Stimulated activated CD4-positive, alpha-beta T cell treated with anti-CD3 and anti-CD28 coated beads, Interleukin-15, amount 100 ng/mL, for 24 hours (primary cell): ENCODE measurements around the gene RELN.

ENCODE experiments used
- DNase-seq: peaks from one replicate; pipeline ENCODE4 v3.0.0-alpha.2; 2020

The RELN gene

GRCh38 chr7:103613655-103614642, 375.5 kb downstream of the RELN start:
- no peak for DNase-seq

DNA sequence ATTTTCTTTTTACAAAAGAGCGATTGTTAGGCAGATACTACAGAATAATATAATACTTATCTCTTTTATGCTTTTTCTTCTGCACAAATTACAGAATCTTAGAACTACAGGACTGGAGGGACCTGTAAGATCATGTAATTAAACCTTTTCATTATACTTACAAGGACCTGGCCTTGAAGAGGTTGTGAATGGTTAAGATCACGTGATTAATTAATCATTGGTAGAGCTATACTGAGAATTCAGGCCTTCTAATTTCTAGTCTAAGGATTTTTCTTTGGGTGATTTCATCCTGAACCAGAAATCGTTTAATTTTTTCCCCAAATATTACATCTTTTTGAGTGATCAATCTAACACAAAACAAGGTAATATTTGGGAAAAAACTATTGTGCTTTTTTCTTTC, 379.7 kb downstream of the RELN start:
- no peak for DNase-seq

DNA sequence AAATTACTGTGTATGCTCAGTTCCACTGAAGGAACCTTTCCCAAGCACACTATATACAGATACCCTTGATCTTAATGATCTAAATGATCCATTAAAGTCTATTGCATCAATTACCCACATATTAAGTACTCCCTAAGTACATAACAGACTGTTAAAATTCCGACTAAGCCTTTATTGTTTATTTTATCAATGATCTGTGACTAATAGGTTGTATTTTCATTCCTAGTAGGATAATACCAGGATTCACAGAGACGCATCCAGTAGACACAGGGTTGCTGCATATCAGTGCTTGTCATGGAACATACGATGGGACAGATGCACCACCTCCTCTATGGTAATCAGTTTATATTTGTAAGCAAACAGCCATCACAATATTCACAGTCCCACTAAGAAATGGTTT, 383.8 kb downstream of the RELN start:
- DNase-seq = no peak

DNA sequence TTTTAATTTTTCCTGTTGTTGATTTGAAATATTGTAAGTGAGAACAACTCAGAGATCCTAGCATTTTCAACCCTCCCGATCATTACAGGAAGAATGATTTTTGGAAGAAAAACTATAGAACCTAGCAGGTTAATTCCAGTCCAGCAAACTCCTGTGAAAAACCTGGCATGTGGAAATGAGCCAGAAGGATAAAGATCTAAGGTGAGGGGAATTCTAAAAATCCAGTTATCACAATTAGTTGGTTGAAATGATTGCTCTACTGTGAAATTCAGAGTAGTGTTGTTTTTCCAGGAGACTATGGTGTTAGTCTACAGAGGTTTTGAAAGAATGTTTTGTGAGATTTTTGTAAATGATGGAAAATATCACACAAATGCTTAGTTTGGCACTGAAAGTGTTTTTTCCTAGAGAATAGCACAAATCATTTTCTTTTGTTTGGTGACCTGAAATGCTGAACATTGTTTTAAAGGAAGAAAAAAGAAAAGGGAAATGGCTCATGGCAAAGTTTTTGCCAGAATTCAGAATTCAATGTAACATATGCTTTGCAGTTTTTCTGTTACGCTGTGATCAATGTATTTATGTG, 391.0 kb downstream of the RELN start:
- no peak for DNase-seq

- DNase-seq = no peak
Measured at GRCh38 chr7:103597606-103598005, 391.9 kb downstream of the RELN start.

GRCh38 chr7:103594186-103594585, 395.3 kb downstream of the RELN start:
- no peak for DNase-seq

- no peak for DNase-seq
Measured at GRCh38 chr7:103593691-103594090, 395.8 kb downstream of the RELN start.

- DNase-seq = no peak
Measured at GRCh38 chr7:103592844-103593243, 396.6 kb downstream of the RELN start.

DNA sequence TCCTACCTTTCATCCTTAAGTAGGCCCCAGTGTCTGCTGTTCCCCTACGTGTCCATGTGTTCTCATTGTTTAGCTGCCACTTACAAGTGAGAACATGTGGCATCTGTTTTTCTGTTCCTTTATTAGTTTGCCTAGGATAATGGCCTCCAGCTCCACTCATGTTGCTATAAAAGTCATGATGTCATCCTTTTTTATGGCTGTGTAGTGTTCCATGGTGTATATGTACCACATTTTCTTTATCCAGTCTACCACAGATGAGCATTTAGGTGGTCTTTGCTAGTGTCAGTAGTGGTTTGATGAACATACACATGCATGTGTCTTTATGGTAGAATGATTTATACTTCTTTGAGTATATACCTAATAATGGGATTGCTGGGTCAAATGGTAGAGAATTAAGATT, 397.3 kb downstream of the RELN start:
- DNase-seq = no peak

DNA sequence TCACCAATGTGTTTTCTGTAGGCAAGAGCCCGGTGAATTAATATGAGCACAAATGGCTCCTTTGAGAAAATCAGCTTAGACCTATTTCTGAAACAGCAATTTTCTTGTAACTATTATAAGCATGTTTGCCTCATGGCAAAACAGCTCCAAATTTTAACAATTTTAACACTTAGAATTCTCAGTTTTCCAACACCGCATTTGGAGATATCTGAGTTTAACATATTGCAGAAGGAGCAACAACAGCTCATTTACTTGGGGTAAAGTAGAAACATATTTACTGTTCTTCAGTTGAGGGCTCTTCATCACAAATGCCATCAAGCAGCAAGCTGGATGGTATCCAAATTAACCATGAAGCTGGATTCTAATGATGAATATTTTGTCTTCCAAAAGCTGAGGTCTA, 409.4 kb downstream of the RELN start:
- no peak for DNase-seq

DNA sequence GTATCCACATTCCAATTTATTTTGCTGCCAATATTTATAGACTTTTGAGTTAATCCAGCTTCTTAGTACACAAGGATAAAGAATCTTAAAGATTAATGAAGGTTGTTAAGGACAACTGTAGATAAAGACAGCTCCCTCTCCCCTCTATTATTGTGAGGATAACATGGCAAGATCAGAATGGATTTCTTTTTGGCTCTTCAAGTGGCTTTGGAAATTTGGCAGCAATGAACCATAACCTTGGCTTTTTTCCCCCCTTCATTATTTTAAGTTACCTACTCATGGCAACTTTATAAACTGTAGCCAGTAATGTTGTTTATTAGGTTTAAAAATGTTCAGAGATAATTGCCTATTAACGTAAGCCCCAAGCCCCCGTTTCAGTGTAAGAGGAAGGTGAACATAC, 412.4 kb downstream of the RELN start:
- no peak for DNase-seq

DNA sequence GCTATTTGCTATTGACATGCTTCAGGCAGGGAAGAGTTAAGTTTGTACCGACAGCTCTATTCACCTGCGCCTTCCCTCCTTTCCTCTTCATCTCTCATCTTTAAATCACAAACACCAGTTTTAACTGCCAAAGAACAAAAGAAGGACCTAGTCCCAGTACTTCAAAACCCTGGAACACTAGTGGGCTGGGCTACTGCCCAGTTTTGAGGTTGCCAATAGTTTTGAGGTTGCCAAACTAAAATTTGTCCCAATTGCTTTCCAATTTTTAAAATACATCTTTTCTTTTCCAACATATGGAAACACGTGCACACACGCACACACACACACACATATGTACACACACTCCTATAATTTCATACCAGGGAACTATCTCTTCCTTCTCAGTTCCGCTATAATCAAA, 412.8 kb downstream of the RELN start:
- no peak for DNase-seq

GRCh38 chr7:103574576-103574975, 414.9 kb downstream of the RELN start:
- DNase-seq = no peak

DNA sequence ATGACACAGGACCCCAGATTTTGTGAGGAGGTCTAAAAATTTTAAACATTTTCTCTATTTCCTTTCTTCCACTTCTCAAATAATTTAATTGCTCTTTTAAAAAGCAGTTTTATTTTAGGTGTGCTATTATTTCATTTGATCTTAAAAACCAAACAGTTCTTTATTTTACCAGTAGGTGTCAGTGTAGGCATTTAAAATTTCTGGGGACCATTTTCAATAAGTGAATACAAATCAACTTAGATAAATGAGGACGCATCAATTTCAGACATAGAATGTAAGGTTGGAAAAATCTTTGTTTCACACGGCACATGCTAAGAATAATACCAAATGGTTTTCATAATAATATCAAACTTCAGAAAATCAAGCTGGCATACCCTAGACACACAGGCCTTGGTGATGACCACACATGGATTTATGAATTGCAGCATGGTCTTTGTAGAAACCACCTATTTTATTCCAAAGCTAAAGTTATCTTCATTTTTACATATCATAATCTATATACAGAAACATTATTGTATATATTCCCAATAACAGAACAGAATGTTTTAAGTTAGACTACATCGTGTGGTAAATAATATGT, 415.9 kb downstream of the RELN start:
- DNase-seq = no peak

GRCh38 chr7:103571586-103571985, 417.9 kb downstream of the RELN start:
- DNase-seq = no peak

DNA sequence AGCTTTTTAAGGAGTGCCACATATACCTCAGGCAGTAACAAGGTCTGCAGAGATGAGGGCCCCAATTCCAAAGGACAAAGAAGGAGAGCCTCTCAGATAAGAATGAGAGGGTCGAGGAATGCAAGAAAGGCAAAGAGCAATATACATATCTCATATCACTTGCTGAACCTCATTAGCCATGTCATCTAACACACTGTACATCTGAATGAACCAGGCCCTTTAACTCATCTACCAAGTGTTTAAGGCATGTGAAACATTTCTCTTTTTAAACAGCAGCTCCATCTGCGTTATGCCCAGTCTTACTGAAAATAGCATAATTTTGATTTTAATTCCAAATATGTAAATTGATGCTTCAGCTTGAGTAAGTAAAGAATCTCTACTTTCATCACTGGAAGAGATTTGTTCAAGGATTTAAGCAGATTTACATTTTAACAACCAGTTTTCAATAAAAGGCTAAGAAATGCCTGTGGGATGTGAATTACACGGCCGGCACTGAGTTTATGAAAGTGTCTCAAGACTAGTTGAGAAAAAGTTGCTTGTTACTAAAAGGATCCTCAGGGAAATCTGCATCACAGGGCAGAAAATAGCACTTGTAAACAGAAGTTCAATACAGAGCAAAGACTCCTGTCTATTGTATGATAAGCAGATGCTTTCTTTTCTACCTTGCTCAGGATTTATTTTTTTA, 419.7 kb downstream of the RELN start:
- no peak for DNase-seq

DNA sequence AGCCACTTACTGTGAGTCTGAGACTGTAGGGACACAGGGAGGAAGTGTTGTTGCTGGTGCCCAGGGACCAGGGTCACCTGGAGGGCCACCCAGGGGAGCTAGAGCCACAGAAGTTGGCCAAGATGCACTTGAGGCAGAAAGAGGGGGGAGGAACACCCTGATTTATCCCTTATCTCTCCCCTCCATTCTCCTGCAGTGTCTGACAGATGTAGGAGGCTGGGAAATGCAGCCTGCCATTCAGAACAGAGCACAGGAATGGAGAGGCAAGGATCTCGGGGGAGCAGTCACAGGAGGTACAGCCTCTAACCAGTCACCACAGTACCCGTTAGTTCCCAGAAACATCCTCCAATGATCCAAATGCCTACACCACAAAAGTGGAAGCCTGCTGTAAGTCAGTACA, 425.0 kb downstream of the RELN start:
- DNase-seq = no peak

- DNase-seq = no peak
Measured at GRCh38 chr7:103560136-103560535, 429.3 kb downstream of the RELN start.

- no peak for DNase-seq
Measured at GRCh38 chr7:103551016-103551415, 438.4 kb downstream of the RELN start.

GRCh38 chr7:103549786-103550185, 439.7 kb downstream of the RELN start:
- DNase-seq = no peak

- DNase-seq = no peak
Measured at GRCh38 chr7:103547451-103548284, 441.8 kb downstream of the RELN start.

GRCh38 chr7:103542470-103542869, 447.0 kb downstream of the RELN start:
- no peak for DNase-seq

DNA sequence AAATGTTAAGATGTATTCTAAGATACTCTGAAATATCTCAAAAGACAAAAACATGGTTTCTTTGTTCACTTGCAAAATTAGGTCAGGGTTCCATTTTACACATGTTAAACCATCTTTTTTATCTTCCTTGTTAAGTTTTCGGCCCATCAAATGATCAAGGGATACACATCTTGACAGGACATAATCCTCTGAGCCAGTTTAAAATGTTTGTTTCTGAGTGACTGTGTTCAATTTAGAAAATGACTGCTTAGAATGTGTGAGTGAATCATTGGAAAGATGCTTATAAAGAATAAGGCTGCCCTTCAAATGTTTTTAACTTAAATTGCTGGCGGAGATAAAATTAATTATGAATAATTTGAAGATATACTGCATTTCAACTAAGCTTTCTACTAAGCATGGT, 447.5 kb downstream of the RELN start:
- no peak for DNase-seq
